ENCODE data around the gene GPR17.

Gene GPR17

DNA sequence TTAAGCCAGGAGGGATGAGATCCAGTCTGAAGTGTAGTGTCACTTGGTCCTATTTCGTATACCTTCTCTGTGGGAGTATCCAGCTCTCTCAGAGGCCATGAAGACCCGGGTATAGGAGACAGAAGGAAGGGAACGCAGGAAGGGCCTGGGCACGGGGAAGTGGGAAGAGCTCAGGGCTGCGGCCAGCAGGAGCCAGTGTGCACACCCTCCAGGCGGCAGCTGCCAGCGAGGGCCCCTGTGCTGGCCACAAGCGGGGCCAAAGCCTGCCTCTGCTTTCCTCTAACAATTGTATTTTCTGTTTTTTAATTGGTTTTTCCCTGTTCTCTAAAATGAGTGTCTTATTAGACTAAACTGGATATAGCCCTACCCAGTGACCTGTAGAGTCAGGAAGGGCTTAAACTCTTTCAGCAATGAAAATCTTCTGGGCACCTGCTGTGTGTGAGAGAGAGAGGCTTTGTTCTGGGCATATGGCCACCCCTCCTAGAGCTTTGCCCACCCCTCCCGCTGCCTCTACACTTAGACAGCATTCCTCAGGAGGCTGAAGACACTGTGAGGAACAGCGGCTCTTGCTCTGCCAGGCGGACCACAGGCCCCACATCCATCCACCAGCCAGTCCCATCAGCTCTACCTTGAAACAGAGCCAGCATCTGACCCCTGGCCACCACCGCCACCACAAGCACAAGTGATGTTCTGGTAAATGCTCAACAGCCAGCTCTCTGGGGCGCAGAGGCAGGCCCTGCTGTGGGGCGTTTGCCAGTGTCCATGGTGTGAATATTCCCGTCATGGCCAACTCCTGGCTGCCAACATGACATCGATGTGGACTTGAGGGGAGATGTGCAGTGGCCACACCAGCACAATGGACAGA lies 9.5 kb downstream of the GPR17 start:
- no peak for DNase-seq

DNA sequence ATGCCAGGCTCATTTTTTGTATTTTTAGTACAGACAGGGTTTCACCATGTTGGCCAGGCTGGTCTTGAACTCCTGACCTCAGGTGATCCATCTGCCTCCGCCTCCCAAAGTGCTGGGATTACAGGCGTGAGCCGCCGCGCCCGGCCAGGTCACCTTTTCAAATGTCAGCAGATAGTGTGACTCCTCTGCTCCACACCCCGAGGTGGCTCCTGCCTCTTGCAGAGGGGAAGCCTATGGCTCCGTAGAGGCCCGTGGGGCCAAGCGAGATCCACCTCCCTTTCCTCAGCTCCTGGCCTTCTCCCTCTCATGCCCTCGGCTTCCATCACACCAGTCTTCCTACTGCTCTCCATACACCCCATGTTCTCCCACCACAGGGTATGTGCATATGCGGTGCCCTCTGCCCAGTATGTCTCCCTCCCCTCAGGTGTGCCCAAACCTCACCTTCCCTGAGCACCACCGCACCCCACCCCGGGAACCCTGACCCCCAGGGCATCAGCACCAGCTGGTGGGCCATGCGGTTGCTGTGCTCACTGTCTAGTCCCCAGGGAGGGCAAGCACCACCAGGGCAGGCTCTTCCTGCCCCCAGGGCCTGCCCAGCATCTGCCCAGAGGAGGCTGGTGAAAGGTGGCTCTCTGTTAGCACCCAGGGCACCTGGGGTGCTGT lies 10.7 kb downstream of the GPR17 start:
- DNase-seq = no peak

DNA sequence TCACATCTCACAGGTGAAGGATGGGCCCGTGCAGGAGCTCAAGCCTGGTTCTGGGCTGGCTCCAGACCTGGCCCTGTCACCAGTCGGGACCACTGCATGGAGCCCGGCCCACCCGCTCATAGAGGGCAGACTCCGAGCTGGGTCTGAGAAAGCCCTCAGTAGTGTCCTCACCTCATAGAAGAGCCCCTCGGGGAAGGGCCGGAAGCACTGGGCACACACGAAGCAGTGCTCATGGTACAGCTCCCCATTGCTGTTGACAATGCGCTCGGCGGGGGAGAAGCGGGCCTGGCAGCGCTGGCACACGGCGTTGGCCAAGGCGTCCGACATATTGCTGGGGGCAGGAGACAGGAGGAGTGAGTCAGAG lies 11.3 kb downstream of the GPR17 start:
- DNase-seq = no peak

GRCh38 chr2:127658146-127658545 lies 12.2 kb downstream of the GPR17 start:
- no peak for DNase-seq

DNA sequence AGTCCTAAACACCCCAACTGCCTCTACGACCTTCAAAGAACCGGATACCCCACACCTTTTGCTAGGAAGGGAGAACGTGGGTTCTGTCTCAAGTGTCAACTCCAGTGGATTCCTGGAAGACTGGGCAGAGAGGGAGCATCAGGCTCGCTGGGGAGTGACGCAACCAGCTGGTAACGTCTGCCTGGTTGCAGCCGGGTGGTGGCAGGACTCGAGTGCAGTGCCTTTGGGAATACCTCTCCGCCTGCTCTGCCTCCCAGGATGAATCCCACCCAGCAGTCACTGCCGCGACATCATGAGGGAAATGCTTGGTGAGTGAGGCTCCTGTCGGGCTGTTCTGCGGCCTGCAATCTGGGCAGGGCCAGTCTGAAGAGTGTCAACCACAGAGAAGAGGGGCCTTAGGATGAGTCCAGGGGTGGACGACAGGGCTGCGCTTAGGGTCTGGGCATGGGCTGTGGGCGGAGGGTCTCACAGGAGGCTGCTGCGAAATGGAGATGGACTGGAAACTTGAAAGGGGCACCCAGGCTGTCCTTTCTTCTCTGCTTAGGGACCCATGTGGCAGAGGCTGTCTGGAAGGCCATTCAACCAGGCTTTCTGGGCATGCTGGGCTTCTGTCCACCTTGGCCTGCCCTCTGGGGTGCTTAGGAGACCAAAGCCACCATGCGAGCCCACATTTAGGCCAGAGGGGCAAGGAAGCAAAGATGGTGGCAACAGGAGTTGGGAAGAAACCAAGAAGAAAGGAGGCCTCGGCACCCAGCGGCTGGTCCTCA lies 12.9 kb downstream of the GPR17 start:
- DNase-seq = no peak

GRCh38 chr2:127659408-127660290 lies 13.7 kb downstream of the GPR17 start:
- DNase-seq = peak; percentile 42

DNA sequence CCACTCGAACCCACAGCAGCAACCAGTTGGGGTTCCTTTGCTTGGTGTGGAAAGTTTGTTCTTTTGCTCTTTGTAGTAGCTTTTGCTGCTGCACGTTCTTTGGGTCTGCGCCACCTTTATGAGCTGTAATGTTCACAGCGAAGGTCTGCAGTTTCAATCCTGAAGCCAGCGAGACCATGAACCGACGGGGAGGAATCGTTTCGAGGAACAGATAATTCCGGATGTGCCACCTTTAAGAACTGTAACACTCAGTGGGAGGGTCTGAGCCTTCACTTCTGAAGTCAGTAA lies 14.3 kb downstream of the GPR17 start:
- DNase-seq = no peak

GRCh38 chr2:127661072-127661649 lies 15.2 kb downstream of the GPR17 start:
- DNase-seq = no peak

- no peak for DNase-seq
Observed at GRCh38 chr2:127661949-127662510, 16.1 kb downstream of the GPR17 start.

DNA sequence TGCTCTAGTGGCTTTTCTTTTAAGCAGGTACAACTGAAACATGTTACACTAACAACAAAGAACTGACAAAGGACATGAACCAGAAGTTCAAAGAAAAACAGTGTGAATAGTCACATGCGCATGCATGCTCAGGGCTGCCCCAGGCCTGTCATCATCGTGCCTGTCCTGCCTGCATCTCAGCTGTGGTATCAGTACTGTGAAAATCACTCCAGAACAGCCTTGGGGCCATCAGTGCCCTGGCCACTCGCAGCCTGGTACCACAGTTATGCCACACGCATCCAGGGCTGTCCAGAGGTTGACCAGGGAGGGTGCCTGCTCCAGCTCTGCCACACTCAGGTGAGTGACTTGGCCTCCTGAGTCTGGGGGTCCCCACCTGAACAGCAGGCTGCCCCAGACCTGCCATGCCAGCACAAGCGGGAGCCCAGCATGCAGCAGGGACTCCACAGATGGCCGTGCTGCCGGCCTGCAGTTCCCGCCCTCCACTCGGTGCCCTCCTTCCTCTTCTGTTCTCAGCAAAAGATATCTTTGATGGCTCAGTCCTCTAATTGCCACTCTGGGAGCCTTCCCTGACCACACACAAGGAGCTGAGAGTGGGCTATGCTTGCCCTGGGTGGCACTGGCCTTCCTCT lies 17.1 kb downstream of the GPR17 start:
- DNase-seq = no peak

GRCh38 chr2:127663566-127664064 lies 17.7 kb downstream of the GPR17 start:
- DNase-seq = no peak

GRCh38 chr2:127664065-127664894 lies 18.3 kb downstream of the GPR17 start:
- no peak for DNase-seq

DNA sequence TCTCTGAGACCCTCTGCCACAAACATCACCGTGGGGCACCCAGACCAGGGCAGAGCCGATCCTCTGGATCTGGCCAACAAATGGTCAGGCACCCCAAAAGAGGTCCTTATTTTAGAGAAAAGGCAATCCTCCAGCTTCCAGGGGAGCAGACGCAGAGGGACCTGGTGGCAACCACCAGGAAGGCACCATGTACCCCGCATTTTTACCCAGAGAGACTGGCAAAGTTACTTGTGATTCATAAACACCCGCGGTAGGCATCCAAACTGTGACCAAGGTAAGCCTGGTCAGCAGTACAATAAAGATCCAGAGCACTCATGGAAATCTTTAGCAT lies 18.9 kb downstream of the GPR17 start:
- DNase-seq = no peak

- DNase-seq = no peak
Observed at GRCh38 chr2:127665267-127665893, 19.4 kb downstream of the GPR17 start.

GRCh38 chr2:127669056-127669455 lies 23.1 kb downstream of the GPR17 start:
- no peak for DNase-seq

DNA sequence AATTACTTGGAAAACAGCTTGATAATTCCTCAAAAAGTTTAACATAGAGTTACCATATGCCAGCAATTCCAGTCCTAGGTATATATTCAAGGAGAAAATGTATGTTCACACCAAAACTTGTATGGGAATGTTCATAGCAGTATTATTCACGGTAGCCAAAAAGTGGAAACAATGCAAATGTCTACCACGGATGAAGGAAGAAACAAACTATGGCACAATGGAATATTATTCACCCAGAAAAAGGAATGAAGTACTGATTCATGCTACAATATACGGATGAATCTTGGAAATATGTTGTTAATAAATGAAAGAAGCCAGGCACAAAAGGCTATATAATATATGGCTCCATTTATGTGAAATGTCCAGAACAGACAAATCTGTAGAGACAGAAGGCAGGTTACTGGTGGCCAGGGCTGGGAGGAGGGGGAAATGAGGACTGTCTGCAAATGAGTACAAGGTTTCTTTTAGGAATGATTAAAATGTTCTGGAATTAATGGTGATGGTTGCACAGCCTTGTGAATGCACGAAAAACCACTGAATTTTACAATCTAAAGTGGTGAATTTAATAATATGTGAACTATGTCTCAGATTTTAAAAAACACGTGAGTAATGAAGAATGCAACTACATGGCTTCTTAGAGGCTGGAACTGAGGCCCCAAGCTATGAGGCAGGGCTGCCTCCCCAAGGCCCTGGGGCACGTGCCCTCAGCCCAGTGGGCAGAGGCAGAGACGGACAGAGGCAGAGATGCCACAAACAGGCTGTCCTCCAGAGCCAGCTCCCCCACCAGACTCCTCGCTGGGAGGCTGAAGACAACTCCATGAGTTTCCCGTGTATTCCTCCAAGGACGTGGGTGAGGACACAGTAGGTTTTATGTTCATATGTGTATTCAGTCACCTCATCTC lies 24.4 kb downstream of the GPR17 start:
- DNase-seq = no peak

DNA sequence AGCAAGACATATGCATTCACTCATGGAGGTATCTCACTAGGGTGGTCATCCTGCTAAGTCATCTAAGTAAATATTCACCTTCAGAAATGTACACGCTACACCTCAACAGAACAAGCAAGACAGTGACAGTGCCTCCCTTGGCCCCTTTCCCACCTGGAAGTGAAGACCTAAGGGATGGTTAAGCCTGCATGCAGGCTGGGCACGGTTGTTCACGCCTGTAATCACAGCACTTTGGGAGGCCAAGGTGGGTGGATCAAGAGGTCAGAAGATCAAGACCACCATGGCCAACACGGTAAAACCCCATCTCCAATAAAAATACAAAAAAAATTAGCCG lies 25.0 kb downstream of the GPR17 start:
- DNase-seq = no peak

DNA sequence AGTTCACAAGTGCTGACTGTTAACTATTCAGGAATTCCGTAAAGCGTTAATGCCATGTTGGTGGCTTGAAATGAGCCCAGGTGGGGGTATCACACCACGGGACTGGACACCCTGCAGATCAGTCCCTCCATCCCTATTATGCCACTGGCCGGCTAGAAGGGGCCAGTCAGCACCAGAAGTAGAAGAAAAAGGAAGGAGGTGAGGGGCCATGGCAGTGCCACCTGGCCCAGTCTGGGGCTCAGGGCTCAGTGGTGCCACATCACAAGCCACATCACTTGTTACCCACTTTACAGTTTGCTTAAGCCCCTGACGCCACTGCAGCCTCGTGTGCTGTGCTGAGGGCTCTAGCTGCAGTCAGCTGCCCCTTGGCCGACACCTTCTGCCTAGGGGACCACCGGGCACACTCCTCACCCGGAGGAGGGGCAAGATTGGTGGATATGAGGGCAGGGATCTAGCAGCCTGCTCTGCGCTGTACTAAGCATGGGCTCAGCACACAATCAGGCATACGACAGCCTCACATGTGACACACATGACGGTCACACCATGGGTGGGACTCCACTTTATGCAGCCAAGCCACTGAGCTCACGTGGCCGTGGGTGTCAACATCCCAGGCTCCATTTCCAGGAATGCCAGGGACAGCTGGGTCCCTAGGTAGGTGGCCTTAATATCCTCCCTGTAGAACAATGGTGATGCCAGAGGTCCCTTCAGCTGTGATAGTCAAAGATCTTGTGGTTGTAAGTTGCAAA lies 25.8 kb downstream of the GPR17 start:
- DNase-seq = no peak
